ENCODE results near the gene REC8. TPM values are rescaled to one million over a fixed set of nuclear protein-coding genes. Genes with fewer than 3 reads are reported as not detected.

Gene REC8
- total RNA-seq, 1 donor from 2014 or later: 34.6 TPM

DNA sequence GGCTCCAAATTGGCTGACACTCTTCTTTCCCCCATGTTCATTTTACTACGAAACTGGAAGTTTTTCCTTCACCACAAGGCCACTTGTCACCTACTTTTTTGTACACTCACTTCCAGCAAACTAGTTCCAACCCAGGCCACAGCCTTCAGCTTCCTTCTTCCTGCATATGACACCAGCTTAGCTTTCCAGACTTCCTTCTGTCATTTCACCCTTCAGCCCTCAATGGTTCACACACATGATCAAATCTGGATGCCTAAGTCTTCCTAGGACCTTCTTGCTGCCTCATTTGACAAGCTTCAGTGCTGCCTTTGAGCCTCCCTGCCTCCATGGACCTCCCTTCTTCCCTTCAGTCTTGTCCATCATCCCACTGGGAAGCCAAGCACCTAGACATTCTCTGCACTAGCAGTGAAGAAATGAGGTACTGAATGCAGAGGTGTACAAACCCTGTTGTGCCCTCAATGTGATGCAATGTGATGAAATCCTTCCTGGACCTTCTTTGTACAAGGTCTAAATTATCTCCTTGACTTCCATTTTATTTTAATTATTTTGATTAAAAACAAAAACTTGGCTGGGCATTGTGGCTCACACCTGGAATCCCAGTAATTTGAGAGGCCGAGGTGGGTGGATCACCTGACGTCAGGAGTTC lies 4.3 kb upstream of the REC8 start:
- H3K79me2 ChIP-seq (ENCODE audit: low read depth): peaks cover 6% of the 10 kb centered on the region
- no peak overlapping the region for H3K4me3 ChIP-seq
- no peak for DNase-seq (ENCODE audit: low spot score)
- Mint-ChIP-seq H3K36me3 (peaks cover 3% of the 10 kb centered on the region), H3K9me3 (no peaks in the 10 kb centered on the region), H3K27ac (peak overlapping the region; percentile 57), H3K4me3 (no peak overlapping the region), H3K4me1 (peaks cover 4% of the 10 kb centered on the region), H3K27me3 (ENCODE audit: insufficient read depth, low read depth) (peaks cover 8% of the 10 kb centered on the region)
- peaks cover 19% of the 10 kb centered on the region for H3F3A ChIP-seq (ENCODE audit: low read depth)
- no peaks in the 10 kb centered on the region for H3K36me3 ChIP-seq
- no peak overlapping the region for H3K4me2 ChIP-seq
- no peaks in the 10 kb centered on the region for H3K4me1 ChIP-seq
- no peaks in the 10 kb centered on the region for H3K27me3 ChIP-seq
- H3K27ac ChIP-seq: no peak overlapping the region
- H2AFZ ChIP-seq (replicated peaks): no peak overlapping the region
- TF ChIP-seq, protein P1, sequence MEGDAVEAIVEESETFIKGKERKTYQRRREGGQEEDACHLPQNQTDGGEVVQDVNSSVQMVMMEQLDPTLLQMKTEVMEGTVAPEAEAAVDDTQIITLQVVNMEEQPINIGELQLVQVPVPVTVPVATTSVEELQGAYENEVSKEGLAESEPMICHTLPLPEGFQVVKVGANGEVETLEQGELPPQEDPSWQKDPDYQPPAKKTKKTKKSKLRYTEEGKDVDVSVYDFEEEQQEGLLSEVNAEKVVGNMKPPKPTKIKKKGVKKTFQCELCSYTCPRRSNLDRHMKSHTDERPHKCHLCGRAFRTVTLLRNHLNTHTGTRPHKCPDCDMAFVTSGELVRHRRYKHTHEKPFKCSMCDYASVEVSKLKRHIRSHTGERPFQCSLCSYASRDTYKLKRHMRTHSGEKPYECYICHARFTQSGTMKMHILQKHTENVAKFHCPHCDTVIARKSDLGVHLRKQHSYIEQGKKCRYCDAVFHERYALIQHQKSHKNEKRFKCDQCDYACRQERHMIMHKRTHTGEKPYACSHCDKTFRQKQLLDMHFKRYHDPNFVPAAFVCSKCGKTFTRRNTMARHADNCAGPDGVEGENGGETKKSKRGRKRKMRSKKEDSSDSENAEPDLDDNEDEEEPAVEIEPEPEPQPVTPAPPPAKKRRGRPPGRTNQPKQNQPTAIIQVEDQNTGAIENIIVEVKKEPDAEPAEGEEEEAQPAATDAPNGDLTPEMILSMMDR (IDR thresholded peaks at IDR 0.05): no peak
- TF ChIP-seq EZH2 (IDR thresholded peaks at IDR 0.05) (no peak), EZH2phosphoT487 (IDR thresholded peaks at IDR 0.05) (no peak)
- no peaks in the 10 kb centered on the region for H3K9me3 ChIP-seq (ENCODE audit: low read depth)
- H4K20me1 ChIP-seq (ENCODE audit: low read depth): no peaks in the 10 kb centered on the region
- H3K9ac ChIP-seq: no peak overlapping the region

DNA sequence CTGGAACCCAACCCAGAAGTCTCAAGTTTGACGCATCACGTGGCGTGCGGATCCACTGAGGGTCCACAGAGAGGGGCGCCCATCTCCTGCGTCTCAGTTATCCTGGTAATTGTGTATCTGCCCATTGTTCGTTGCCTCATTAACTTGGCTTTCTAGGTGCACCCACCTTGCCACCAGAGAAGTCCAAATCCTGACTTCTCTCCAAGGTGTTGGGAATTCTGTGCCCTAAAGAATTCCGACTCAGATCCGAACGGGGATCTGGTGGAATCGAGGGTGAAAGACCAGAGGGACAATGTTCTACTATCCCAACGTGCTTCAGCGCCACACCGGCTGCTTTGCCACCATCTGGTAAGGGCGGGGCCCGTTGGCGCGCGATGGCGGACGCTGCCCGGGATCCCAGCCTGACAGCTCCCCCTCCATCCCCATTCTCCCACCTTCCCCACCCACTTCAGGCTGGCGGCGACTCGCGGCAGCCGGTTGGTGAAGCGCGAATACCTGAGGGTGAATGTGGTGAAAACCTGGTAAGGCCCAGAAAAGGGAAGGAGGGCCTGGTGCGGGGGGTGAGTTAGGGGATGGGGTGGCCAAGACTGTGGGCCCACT lies 481 bp downstream of the REC8 start:
- H3F3A ChIP-seq (ENCODE audit: low read depth): peaks cover 23% of the 10 kb centered on the region
- no peak for TF ChIP-seq EZH2phosphoT487 (IDR thresholded peaks at IDR 0.05)
- no peak for TF ChIP-seq EZH2 (IDR thresholded peaks at IDR 0.05)
- TF ChIP-seq, protein P1 (IDR thresholded peaks at IDR 0.05): no peak
- peak; percentile 45 for DNase-seq (ENCODE audit: low spot score)
- H3K4me3 Mint-ChIP-seq: peak overlapping the region; percentile 81
- no peaks in the 10 kb centered on the region for H3K36me3 ChIP-seq
- H3K4me3 ChIP-seq: peak overlapping the region; percentile 60
- peaks cover 7% of the 10 kb centered on the region for H3K4me1 Mint-ChIP-seq
- H3K4me2 ChIP-seq: peak overlapping the region; percentile 90
- peaks cover 16% of the 10 kb centered on the region for H3K79me2 ChIP-seq (ENCODE audit: low read depth)
- peaks cover 3% of the 10 kb centered on the region for H3K9me3 Mint-ChIP-seq
- H2AFZ ChIP-seq (replicated peaks): peak overlapping the region; percentile 38
- H3K27ac Mint-ChIP-seq: no peak overlapping the region
- peaks cover 5% of the 10 kb centered on the region for H3K4me1 ChIP-seq
- H3K27ac ChIP-seq: no peak overlapping the region
- H3K9ac ChIP-seq: no peak overlapping the region
- peaks cover 10% of the 10 kb centered on the region for H4K20me1 ChIP-seq (ENCODE audit: low read depth)
- no peaks in the 10 kb centered on the region for H3K9me3 ChIP-seq (ENCODE audit: low read depth)
- H3K36me3 Mint-ChIP-seq: peaks cover 2% of the 10 kb centered on the region
- H3K27me3 ChIP-seq: no peaks in the 10 kb centered on the region
- H3K27me3 Mint-ChIP-seq (ENCODE audit: insufficient read depth, low read depth): peaks cover 6% of the 10 kb centered on the region

DNA sequence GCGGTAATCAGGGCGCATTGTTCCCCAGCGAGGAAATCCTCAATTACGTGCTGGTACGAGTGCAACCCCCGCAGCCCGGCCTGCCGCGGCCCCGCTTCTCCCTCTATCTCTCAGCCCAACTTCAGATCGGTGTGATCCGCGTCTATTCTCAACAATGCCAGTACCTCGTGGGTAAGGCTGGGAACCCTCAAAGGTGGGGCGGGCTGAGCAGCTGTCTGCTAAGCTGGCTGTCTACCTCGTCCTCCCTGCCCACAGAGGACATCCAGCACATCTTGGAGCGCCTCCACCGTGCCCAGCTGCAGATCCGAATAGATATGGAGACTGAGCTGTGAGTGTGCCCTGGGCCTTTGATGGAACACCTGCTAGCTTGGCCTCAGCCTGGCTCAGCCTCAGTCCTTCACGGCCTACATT lies 996 bp downstream of the REC8 start:
- peak overlapping the region; percentile 90 for H3K4me2 ChIP-seq
- peak overlapping the region; percentile 50 for H3K27ac Mint-ChIP-seq
- peak overlapping the region; percentile 60 for H3K4me3 ChIP-seq
- H3K9ac ChIP-seq: no peak overlapping the region
- no peak overlapping the region for H2AFZ ChIP-seq (replicated peaks)
- H3K27me3 Mint-ChIP-seq (ENCODE audit: insufficient read depth, low read depth): peaks cover 6% of the 10 kb centered on the region
- peak; percentile 9 for DNase-seq (ENCODE audit: low spot score)
- H3K4me3 Mint-ChIP-seq: peak overlapping the region; percentile 74
- peaks cover 5% of the 10 kb centered on the region for H3K4me1 ChIP-seq
- peaks cover 7% of the 10 kb centered on the region for H3K4me1 Mint-ChIP-seq
- peaks cover 16% of the 10 kb centered on the region for H3K79me2 ChIP-seq (ENCODE audit: low read depth)
- peaks cover 2% of the 10 kb centered on the region for H3K36me3 Mint-ChIP-seq
- H3K27me3 ChIP-seq: no peaks in the 10 kb centered on the region
- peaks cover 3% of the 10 kb centered on the region for H3K9me3 Mint-ChIP-seq
- H3K27ac ChIP-seq: no peak overlapping the region
- H3K36me3 ChIP-seq: no peaks in the 10 kb centered on the region
- TF ChIP-seq EZH2 (IDR thresholded peaks at IDR 0.05) (no peak), EZH2phosphoT487 (IDR thresholded peaks at IDR 0.05) (no peak)
- TF ChIP-seq, protein P1 (IDR thresholded peaks at IDR 0.05): no peak
- H3K9me3 ChIP-seq (ENCODE audit: low read depth): no peaks in the 10 kb centered on the region
- peaks cover 14% of the 10 kb centered on the region for H4K20me1 ChIP-seq (ENCODE audit: low read depth)
- H3F3A ChIP-seq (ENCODE audit: low read depth): peaks cover 23% of the 10 kb centered on the region

All from neural progenitor cell (in vitro differentiated cells).